HL-60 (cell line): ENCODE data around the gene ATP10A.

Experiments
- DNase-seq, 2 experiments: peaks; one replicate each; pipeline ENCODE4 v3.0.0-alpha.2; 2010 to 2020; ENCODE audit warnings: low read depth in 1 of 2, low spot score in 1 of 2
- H3K27ac ChIP-seq: fragments of 250-450 bp; sonication (Bioruptor Pico); replicated peaks from 2 replicates; pipeline ENCODE4 v1.5.1; 2020; ENCODE audit warnings: mild to moderate bottlenecking, moderate library complexity
- H3K27me3 ChIP-seq: fragments of 250-450 bp; sonication (Bioruptor Pico); 2 replicates; pipeline ENCODE4 v1.5.1; 2021; ENCODE audit warnings: mild to moderate bottlenecking, moderate library complexity; ENCODE audit not compliant: insufficient read depth, poor library complexity, severe bottlenecking
- H3K4me3 ChIP-seq: replicated peaks from 2 replicates; pipeline ENCODE4 v1.5.1; 2011; ENCODE audit warnings: mild to moderate bottlenecking, control low read depth, low read length; ENCODE audit not compliant: insufficient read depth
- GABPA ChIP-seq: IDR thresholded peaks from 2 replicates; pipeline ENCODE4 v1.6.1; 2012; ENCODE audit warnings: low read depth
- POLR2AphosphoS5 ChIP-seq: IDR thresholded peaks from 2 replicates; pipeline ENCODE4 v1.6.1; 2012; ENCODE audit warnings: low read depth
- REST ChIP-seq: IDR thresholded peaks from 2 replicates; pipeline ENCODE4 v1.6.1; 2012; ENCODE audit warnings: low read depth; ENCODE audit not compliant: insufficient replicate concordance
- SPI1 ChIP-seq: IDR thresholded peaks from 2 replicates; pipeline ENCODE4 v1.6.1; 2012; ENCODE audit warnings: low read depth, mild to moderate bottlenecking, borderline replicate concordance
- TF ChIP-seq, protein P1 (sequence below): IDR thresholded peaks from one replicate; pipeline ENCODE4 v1.5.1; 2011; ENCODE audit warnings: low read length, control low read depth, inconsistent platforms; ENCODE audit not compliant: insufficient read depth

The ATP10A gene

GRCh38 chr15:25864966-25865365 lies 1.8 kb upstream of the ATP10A start:
- no peak overlapping the region for H3K4me3 ChIP-seq
- H3K27ac ChIP-seq: no peak overlapping the region
- DNase-seq: no peak
- H3K27me3 ChIP-seq: peaks cover 4% of the 10 kb centered on the region
- TF ChIP-seq POLR2AphosphoS5 (no peak), REST (no peak), SPI1 (no peak), GABPA (no peak)
- TF ChIP-seq, protein P1, sequence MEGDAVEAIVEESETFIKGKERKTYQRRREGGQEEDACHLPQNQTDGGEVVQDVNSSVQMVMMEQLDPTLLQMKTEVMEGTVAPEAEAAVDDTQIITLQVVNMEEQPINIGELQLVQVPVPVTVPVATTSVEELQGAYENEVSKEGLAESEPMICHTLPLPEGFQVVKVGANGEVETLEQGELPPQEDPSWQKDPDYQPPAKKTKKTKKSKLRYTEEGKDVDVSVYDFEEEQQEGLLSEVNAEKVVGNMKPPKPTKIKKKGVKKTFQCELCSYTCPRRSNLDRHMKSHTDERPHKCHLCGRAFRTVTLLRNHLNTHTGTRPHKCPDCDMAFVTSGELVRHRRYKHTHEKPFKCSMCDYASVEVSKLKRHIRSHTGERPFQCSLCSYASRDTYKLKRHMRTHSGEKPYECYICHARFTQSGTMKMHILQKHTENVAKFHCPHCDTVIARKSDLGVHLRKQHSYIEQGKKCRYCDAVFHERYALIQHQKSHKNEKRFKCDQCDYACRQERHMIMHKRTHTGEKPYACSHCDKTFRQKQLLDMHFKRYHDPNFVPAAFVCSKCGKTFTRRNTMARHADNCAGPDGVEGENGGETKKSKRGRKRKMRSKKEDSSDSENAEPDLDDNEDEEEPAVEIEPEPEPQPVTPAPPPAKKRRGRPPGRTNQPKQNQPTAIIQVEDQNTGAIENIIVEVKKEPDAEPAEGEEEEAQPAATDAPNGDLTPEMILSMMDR: no peak

DNA sequence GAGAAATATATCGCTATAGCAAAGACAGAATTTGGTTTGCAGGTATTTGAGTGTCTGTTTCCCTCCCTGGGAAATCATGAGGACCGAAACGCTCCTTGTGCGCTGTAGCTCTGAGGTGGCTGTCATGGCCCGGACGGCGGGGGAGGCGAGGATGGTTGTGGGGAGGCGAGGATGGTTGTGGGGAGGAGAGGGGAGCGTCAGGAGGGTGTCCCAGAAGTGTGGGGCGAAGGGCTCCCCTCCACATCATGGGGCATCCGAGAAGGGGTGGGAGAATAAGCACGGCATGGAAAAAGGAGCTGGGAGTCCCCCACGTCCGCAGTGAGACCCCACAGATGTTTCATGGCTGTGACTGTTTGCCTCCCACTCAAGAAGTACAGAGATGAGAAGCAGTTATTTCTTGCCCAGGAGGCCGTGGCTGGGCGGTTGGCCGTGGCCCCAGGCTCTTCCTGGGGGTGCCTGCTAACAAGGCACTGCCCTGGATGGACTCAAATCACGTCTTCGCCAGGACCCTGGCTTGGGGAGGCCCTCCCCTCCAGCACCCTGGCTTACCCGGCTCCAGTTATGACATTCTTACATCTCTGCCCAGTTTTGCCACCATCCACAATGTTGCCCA lies 947 bp upstream of the ATP10A start:
- TF ChIP-seq, protein P1: no peak
- H3K4me3 ChIP-seq: no peak overlapping the region
- H3K27ac ChIP-seq: no peak overlapping the region
- DNase-seq: no peak
- peaks cover 4% of the 10 kb centered on the region for H3K27me3 ChIP-seq

- peaks cover 4% of the 10 kb centered on the region for H3K27me3 ChIP-seq
- H3K4me3 ChIP-seq: peak overlapping the region; percentile 15
- DNase-seq: no peak
- TF ChIP-seq POLR2AphosphoS5 (no peak), REST (no peak), SPI1 (no peak), GABPA (no peak)
- TF ChIP-seq, protein P1: no peak
- no peak overlapping the region for H3K27ac ChIP-seq
These were observed 536 bp downstream of the ATP10A start for GRCh38 chr15:25862472-25863110.

DNA sequence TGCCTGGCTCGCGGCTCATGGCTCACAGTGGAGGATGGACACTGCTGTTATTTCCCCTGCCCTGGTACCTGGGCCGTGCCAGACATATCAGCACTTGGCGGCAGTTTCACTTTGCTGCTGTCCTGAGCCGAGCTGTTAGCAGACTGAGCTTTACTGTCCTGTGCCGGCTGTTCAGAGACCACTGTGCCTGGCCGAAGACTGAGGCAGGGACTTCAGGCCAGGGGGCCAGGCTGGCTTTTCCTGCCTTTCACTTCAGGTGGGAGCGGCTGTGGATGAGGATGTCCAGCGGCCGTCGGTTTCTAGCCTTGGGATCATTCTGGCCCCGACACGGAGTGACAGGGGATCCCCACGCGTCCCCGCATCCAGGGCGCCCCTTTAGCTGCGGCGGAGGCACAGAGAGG lies 1.1 kb downstream of the ATP10A start:
- H3K4me3 ChIP-seq: peak overlapping the region; percentile 15
- no peak for TF ChIP-seq REST
- TF ChIP-seq GABPA: no peak
- no peak for TF ChIP-seq SPI1
- TF ChIP-seq, protein P1: no peak
- TF ChIP-seq POLR2AphosphoS5: no peak
- peaks cover 4% of the 10 kb centered on the region for H3K27me3 ChIP-seq
- DNase-seq: no peak
- H3K27ac ChIP-seq: no peak overlapping the region
